GM21825 (cell line): ENCODE results near the gene MTFMT.

Source experiments
- ATAC-seq: cut with Tn5 transposase; IDR thresholded peaks from one replicate; pipeline ENCODE4 v1.9.1; 2021; ENCODE audit warnings: mild to moderate bottlenecking, moderate library complexity; ENCODE audit not compliant: unreplicated experiment

Gene MTFMT

DNA sequence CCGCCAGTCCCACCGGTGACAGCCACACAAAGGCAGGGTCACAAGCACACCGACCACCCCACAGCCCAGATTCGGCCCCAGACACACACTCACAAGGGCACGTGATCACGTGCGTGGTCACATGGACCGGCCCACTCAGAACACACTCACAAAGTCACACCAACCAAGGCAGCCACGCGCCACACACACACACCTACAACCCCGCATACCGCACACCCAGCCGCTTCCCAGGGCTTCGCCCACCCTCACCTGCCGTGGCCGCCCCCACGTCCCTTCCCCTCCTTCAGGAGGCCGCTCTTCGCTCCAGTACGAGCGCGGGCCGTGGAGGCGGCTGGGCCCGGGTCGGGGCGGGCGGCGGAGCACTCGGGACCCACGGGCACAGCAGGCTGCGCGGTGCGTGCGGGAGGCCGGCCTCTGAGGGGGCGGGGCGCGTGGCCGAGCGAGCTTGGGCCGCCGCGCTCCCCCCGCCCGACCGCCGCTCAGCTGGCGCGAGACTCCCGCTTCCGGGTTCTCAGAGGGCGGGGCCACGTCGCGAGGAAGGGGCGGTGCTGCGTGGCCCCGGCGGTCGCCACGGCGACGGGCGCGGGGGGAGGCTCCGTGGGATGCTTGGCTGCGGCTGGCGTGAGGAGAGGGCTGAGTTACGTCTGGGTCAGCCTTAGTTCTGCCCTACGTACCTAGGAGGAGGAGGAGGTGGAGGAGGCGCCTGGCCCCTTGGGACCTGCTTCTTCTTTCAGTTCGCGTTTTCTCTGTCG lies 39.8 kb downstream of the MTFMT start, which contains the start of gene SPG21:
Gene SPG21 (minus strand): TSS at position 499 of the 752 bp plus-strand sequence. CDS start 6,345 bp downstream, outside the sequence.
- ATAC-seq = peak; percentile 93

DNA sequence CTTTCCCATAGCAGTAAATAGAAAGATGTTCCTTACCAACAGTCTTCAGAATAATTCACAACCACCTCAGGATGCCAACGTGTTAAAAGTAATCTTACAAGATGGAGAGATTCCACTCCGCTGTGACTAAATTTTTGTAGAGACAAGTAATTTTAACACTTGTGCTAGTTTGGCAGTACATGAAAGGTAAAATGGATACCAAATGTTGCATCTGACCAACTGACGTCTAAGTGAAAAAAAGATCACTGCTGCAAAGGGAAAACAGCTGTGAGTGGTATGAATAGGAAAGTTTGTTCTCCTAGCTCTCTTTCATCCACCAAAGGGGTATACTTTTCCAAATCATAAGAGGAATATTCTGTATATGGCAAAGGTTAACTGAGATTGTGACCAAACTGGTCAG lies 42.3 kb downstream of the MTFMT start:
- no peak for ATAC-seq

DNA sequence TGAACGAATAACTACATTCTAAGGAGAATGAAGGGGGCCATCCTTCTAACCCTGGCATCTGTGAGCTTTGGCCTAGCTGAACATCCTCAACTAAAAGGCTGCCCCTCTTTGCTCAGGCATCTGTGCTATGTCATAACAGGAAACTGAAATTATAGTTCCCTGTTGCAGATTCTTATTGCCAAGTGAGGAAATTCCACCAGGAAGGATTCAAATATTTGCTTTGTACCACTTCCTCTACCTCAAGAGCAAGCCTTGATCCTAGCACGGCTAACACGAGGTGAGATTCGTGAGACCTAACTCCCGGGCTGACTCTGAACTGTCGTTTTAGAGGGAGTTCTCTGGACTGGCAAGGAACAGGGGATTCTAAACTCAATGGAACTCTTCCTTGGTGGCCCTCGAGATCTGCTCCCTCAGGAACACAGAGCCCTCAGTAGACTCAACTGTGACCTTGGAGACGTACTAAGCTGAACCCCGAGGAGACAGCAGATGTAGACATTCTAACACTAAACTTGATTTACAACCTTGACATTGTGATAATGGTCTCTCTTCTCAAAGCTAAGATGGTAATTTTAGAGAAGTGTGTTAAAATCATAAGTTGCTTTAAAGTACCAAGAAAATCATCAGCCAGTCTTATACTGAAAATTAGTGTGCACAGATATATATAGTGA lies 43.9 kb downstream of the MTFMT start:
- ATAC-seq = no peak

DNA sequence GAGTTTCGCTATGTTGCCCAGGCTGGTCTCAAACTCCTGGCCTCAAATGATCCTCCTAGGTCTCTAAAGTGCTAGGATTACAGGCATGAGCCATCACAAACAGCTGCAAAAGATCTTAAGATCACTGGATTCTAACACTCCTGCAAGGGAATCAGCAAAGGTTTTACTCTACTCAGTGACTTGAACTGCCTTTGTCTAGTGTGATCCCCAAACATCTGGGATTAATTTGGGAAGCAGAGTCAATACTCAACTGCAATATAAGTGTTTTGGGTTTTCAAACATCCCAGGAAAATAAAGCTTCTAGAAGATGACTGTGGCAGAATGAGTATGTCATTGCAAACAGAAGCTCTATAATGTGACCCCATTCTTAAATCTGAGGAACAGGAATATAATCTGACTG lies 47.0 kb downstream of the MTFMT start:
- ATAC-seq = no peak

DNA sequence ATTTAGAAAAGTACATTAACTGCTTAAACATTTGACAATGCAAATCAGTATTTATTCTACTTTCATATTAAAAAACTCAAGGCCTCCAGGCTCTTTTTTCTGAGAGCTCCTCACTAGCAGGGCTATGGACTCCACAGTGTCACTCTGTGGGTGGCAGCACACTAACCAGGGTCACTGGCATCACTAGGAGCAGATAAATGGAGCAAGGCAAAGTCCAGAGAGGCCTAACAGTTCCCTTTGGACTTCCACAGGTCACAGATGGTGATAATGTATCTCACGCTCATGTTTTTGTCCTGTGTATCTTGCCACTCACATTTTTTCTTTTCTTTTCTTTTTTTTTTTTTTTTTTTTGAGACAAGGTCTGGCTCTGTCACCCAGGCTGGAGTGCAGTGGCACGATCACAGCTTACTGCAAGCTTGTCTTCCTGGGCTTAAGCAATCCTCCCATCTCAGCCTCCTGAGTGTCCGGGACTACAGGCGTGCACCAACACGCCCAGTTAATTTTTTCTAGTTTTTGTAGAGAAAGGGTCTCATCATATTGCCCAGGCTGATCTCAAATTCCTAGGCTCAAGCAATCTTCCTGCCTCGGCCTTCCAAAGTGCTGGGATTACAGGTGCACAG lies 47.5 kb downstream of the MTFMT start:
- ATAC-seq = no peak

DNA sequence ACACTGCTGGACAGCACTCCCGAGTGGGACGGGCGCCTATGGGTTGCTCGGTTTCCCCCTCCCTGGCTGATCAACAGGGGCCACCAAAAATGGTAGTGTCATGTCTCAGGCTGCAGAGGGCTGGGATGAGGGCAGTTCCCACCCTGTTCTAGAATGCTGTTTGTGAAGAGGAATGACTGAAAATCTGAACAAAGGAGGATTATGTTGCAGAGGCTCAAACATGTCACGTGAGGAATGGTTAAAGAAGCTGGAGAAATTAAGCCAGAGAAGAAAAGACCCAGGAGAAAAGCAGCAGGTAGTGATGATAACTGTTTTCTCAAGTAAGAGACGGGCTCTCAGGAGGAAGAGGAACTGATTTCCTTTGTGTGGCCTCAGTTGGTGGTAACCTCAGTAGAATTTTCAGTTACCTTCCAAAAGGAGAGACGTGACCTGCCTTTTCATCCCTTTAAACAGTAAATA lies 50.2 kb downstream of the MTFMT start:
- no peak for ATAC-seq

DNA sequence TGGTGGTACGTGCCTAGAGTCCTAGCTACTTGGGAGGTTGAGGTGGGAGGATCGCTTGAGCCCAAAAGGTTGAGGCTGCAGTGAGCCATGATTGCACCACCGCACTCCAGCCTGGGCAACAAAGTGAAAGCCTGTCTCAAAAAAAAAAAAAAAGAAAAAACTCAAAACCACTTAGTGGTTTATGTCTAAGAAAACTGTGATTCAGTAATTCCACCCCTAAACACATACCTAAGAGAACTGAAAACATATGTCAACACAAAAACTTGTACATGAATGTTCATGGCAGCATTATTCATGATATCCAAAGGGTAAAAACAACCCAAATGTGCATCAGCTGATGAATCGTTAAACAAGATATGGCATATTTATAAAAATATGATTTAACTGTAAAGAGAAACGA lies 54.0 kb downstream of the MTFMT start:
- no peak for ATAC-seq

DNA sequence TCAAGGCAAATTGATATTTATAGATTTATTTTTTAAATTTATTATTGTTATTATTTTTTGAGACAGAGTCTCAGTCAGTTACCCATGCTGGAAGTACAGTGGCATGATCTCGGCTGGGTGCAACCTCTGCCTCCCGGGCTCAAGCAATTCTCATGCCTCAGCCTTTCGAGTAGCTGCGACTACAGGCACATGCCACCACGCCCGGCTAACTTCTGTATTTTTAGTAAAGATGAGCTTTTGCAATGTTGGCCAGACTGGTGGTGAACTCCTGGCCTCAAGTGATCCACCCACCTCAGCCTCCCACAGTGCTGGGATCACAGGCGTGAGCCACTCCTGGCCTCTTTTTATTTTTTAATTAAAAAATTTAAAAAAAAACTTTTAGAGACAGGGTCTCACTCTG lies 58.7 kb downstream of the MTFMT start:
- ATAC-seq = no peak

DNA sequence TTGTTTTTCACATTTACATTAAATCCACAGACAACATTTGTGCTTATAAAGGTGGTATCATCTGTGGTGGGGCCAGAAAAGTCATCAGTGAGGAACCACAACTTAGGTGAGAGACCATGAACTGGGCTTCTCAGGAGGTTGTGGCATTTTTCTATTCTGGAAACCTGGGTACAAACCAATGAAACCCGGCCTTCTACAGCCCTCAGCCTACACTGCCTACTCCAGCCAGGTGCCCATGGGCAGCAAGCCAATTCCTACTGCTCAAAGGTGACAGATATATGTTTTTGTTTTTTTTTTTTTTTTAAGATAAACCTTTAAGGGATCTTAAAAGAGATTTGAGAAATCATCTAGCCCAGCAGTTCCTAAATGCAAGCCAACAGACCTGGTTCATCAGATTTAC lies 60.0 kb downstream of the MTFMT start:
- ATAC-seq = no peak

DNA sequence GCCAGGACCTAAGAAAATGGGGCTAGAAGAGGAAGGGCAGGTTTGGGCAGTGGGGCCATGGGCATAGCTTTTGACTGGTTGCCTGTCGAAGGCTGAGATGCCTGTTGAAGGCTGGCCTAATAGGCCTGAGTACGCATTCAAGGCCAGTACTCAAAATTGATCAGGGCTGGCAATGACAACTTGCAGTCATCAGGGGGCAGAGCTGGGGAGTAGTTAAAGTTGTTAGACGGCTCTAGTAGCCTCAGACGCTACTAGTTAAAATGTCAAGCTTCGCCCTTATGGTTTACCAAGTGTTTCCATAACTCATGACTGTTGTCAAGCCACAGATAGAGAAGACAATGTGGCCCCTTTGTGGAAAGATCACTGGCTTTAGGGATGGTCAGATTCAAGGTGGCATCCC lies 68.4 kb downstream of the MTFMT start:
- no peak for ATAC-seq

DNA sequence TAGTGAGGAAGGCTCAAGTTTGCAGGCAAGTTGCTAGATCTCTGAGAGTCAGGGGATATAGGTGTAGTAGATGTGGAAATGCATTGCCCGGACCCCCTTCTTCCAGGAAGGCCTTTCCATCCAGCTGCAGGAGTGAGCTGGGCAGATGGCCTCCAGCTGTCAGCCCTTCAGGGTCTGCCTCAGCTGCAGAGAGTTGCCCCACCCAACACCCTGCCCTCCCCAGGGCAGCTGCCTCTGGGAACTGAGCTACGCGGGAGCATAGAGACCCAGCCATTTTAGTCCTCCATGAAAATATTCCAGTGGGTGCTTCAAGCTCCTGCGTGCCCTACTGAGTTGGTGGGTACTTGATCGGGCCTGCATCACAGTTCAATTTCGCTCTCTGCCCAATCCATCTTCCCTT lies 69.3 kb downstream of the MTFMT start:
- ATAC-seq = no peak

DNA sequence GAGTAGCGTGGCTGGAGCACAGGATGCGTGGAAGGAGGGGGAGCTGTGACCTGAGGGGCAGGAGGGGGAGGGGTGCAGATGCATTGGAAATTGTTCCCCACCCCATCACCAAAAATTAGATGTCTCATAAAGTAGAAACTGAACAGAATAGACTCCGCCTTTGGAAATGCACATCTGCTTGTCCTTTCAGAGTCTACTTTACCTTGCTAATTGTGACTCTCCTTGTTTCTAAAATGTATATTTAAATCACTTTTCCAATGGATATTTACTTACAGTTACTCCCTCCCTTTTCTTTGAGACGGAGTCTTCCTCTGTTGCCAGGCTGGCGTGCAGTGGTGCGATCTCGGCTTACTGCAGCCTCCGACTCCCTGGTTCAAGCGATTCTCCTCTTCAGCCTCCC lies 70.3 kb downstream of the MTFMT start:
- ATAC-seq = no peak

DNA sequence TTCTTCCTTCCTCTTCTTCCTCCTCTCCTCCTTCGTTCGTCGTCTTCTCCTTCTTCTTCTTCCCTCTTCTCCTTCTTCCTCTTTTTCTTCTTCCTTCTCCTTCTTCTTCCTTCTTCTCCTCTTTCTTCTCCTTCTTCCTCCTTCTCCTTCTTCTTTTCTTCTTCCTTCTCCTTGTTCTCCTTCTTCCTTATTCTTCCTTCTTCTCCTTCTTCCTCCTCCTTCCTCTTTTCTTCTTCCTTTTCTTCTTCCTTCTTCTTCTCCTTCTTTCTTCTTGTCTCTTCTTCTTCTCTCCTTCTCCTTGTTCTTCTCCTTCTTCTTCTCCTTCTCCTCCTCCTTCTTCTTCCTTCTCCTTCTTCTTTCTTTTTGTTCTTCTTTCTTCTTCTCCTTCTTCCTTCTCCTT lies 75.0 kb downstream of the MTFMT start:
- ATAC-seq = no peak

DNA sequence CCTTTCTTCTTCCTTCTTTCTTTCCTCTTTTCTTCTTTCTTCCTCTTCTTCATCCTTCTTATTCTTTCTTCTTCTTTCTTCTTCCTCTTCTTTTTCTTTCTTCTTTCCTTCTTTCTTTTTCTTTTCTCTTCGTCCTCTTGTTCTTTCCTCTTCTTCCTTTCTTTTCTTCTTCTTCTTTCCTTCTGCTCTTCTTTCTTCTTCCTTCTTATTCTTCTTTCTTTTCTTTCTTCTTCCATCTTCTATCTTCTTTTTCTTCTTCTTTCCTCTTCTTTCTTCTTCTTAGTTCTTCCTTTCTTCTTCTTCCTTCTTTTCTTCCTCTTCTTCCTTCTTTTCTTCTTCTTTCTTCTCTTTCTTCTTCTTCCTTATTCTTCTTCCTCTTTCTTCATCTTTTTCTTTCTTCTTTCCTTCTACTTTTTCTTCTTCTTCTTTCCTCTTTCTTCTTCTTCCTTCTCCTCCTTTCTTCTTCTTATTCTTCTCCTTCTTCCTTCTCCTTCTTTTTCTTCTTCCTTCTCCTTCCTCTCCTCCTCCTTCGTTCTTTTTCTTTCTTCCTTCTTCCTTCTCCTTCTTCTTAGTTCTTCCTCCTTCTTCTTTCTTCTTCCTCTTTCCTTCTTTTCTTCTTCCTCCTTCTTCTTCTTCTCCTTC lies 77.5 kb downstream of the MTFMT start:
- ATAC-seq = no peak
